H1 (cell line): ENCODE results near the gene HLA-DPA1. TPM values are rescaled to one million over a fixed set of nuclear protein-coding genes. Genes with fewer than 3 reads are reported as not detected.

ENCODE experiments used
- CTCF ChIA-PET: fragments of 300-600 bp; sonication (Branson Sonifier 250); formaldehyde crosslinking; loops from one replicate; lab custom pipeline; 2021; ENCODE audit not compliant: partially characterized antibody; lab: Charles Lee
- POLR2A ChIA-PET: fragments of 300-600 bp; sonication (Branson Sonifier 250); formaldehyde crosslinking; loops from one replicate; lab custom pipeline; 2021; ENCODE audit warnings: inconsistent platforms; ENCODE audit not compliant: partially characterized antibody; lab: Charles Lee
- DNase-seq, 2 experiments: peaks; one replicate each; pipeline versions ENCODE4 v3.0.0 to v3.0.0-alpha.2; 2010 to 2022; ENCODE audit warnings: low spot score in 2 of 2, low read depth in 1 of 2, mixed read lengths in 1 of 2
- FAIRE-seq: peaks from 2 replicates; lab custom pipeline; 2011; peaks lifted over from hg19 to GRCh38; lab: Jason Lieb, UNC
- H2AFZ ChIP-seq: 2 replicates; pipeline ENCODE4 v1.8.1; 2012; ENCODE audit warnings: low read length, inconsistent platforms
- H2AK5ac ChIP-seq: 2 replicates; pipeline ENCODE4 v1.6.1; 2013; ENCODE audit warnings: low read depth, low read length
- H2BK120ac ChIP-seq: replicated peaks from 2 replicates; pipeline ENCODE3; 2013; ENCODE audit warnings: low read depth, low read length, inconsistent platforms
- H2BK12ac ChIP-seq: 2 replicates; pipeline ENCODE4 v1.6.1; 2013; ENCODE audit warnings: low read depth, low read length
- H2BK15ac ChIP-seq: 2 replicates; pipeline ENCODE4 v1.6.1; 2013; ENCODE audit warnings: low read length
- H2BK20ac ChIP-seq: 2 replicates; pipeline ENCODE4 v1.6.1; 2013; ENCODE audit warnings: low read length
- H2BK5ac ChIP-seq: 2 replicates; pipeline ENCODE4 v1.6.1; 2013; ENCODE audit warnings: low read depth, low read length
- H3K14ac ChIP-seq: 2 replicates; pipeline ENCODE4 v1.6.1; 2013; ENCODE audit warnings: inconsistent platforms; ENCODE audit not compliant: insufficient read length
- H3K18ac ChIP-seq: 2 replicates; pipeline ENCODE4 v1.6.1; 2013; ENCODE audit warnings: low read length; ENCODE audit errors: extremely low read depth
- H3K23ac ChIP-seq: 2 replicates; pipeline ENCODE4 v1.6.1; 2013; ENCODE audit warnings: inconsistent platforms; ENCODE audit not compliant: insufficient read length
- H3K23me2 ChIP-seq: 2 replicates; pipeline ENCODE4 v1.6.1; 2013; ENCODE audit warnings: low read depth, low read length
- H3K27ac ChIP-seq: 2 replicates; pipeline ENCODE4 v1.6.1; 2011; ENCODE audit warnings: low read depth, low read length, inconsistent platforms
- H3K27me3 ChIP-seq, 4 experiments: replicated peaks in 1 of 4; 1 replicate in 1 of 4; 2 replicates in 3 of 4; pipeline versions ENCODE4 v1.6.1 to v1.8.1; 2011 to 2013; ENCODE audit warnings: low read length in 3 of 4, mild to moderate bottlenecking in 3 of 4, inconsistent platforms in 2 of 4, mixed read lengths in 2 of 4, moderate library complexity in 1 of 4; ENCODE audit not compliant: control insufficient read depth in 3 of 4, insufficient read depth in 3 of 4; ENCODE audit errors: extremely low read depth in 1 of 4
- H3K36me3 ChIP-seq, 4 experiments: 2 replicates each; pipeline versions ENCODE4 v1.6.1 to v1.8.1; 2011 to 2013; ENCODE audit warnings: mild to moderate bottlenecking in 4 of 4, low read length in 3 of 4, moderate library complexity in 2 of 4, control low read depth in 1 of 4, inconsistent platforms in 1 of 4; ENCODE audit not compliant: insufficient read depth in 4 of 4, control insufficient read depth in 2 of 4
- H3K4ac ChIP-seq: replicated peaks from 2 replicates; pipeline ENCODE3; 2013; ENCODE audit warnings: low read length, low read depth, mixed read lengths, inconsistent platforms; ENCODE audit not compliant: insufficient read length
- H3K4me1 ChIP-seq, 4 experiments: replicated peaks in 1 of 4; 1 replicate in 1 of 4; 2 replicates in 3 of 4; pipeline versions ENCODE4 v1.6.1 to v1.8.1; 2011 to 2013; ENCODE audit warnings: low read length in 3 of 4, inconsistent platforms in 2 of 4, mixed read lengths in 1 of 4; ENCODE audit not compliant: insufficient read depth in 4 of 4, control insufficient read depth in 3 of 4
- H3K4me2 ChIP-seq, 2 experiments: 2 replicates each; pipeline versions ENCODE4 v1.6.1 to v1.8.1; 2011 to 2013; ENCODE audit warnings: low read depth in 2 of 2, low read length in 2 of 2, control low read depth in 1 of 2, inconsistent platforms in 1 of 2, mild to moderate bottlenecking in 1 of 2; ENCODE audit not compliant: insufficient read depth in 1 of 2
- H3K4me3 ChIP-seq, 4 experiments: fragments of 200-600, 300-600 bp in 1 of 4; sonication (generic), shearing (Covaris generic), sonication (Bioruptor Twin) in 1 of 4; 2 replicates each; pipeline versions ENCODE4 v1.5.1 to v1.8.1; 2011 to 2016; ENCODE audit warnings: low read length in 4 of 4, low read depth in 3 of 4, control low read depth in 2 of 4, inconsistent platforms in 2 of 4, mild to moderate bottlenecking in 2 of 4, mixed read lengths in 1 of 4, moderate library complexity in 1 of 4; ENCODE audit not compliant: insufficient read depth in 2 of 4; ENCODE audit errors: extremely low read depth in 1 of 4
- H3K56ac ChIP-seq: replicated peaks from 2 replicates; pipeline ENCODE3; 2013; ENCODE audit warnings: low read depth, mild to moderate bottlenecking, mixed read lengths, low read length, inconsistent platforms; ENCODE audit not compliant: insufficient read length
- H3K79me1 ChIP-seq: 2 replicates; pipeline ENCODE4 v1.6.1; 2013; ENCODE audit warnings: low read depth, low read length, control low read depth
- H3K79me2 ChIP-seq, 2 experiments: 2 replicates each; pipeline versions ENCODE4 v1.6.1 to v1.8.1; 2012 to 2013; ENCODE audit warnings: low read length in 2 of 2, mild to moderate bottlenecking in 2 of 2, inconsistent platforms in 1 of 2; ENCODE audit not compliant: insufficient read depth in 2 of 2, control insufficient read depth in 1 of 2
- H3K9ac ChIP-seq, 4 experiments: replicated peaks in 1 of 4; 1 replicate in 1 of 4; 2 replicates in 3 of 4; pipeline versions ENCODE4 v1.6.1 to v1.8.1; 2011 to 2013; ENCODE audit warnings: low read depth in 3 of 4, low read length in 3 of 4, control low read depth in 2 of 4, mild to moderate bottlenecking in 2 of 4, moderate library complexity in 2 of 4, inconsistent platforms in 1 of 4; ENCODE audit errors: extremely low read depth in 1 of 4
- H3K9me3 ChIP-seq, 2 experiments: 2 replicates each; pipeline versions ENCODE4 v1.6.1 to v1.8.1; 2012 to 2013; ENCODE audit warnings: mild to moderate bottlenecking in 2 of 2, moderate library complexity in 2 of 2, control low read depth in 1 of 2, inconsistent platforms in 1 of 2, low read depth in 1 of 2, low read length in 1 of 2, mixed read lengths in 1 of 2; ENCODE audit not compliant: insufficient read depth in 2 of 2
- H4K20me1 ChIP-seq, 2 experiments: replicated peaks in 1 of 2; 2 replicates each; pipeline versions ENCODE3 to v1.8.1; 2011 to 2013; ENCODE audit warnings: inconsistent platforms in 2 of 2, low read length in 2 of 2, mild to moderate bottlenecking in 1 of 2; ENCODE audit not compliant: insufficient read depth in 2 of 2, control insufficient read depth in 1 of 2
- H4K5ac ChIP-seq: 2 replicates; pipeline ENCODE4 v1.6.1; 2013; ENCODE audit warnings: low read length, low read depth, mixed read lengths, inconsistent platforms; ENCODE audit not compliant: insufficient read length
- H4K8ac ChIP-seq: 2 replicates; pipeline ENCODE4 v1.8.0; 2013; ENCODE audit warnings: mild to moderate bottlenecking, moderate library complexity, low read length, inconsistent platforms; ENCODE audit not compliant: insufficient read depth; ENCODE audit errors: extremely low read depth
- H4K91ac ChIP-seq: replicated peaks from 2 replicates; pipeline ENCODE3; 2013; ENCODE audit warnings: low read length, mixed read lengths, inconsistent platforms; ENCODE audit not compliant: insufficient read length
- E2F6 ChIP-seq: IDR thresholded peaks from 2 replicates; pipeline ENCODE4 v1.6.1; 2012; ENCODE audit warnings: inconsistent platforms
- SP1 ChIP-seq: IDR thresholded peaks from 2 replicates; pipeline ENCODE4 v1.6.1; 2011; ENCODE audit warnings: low read depth, low read length
- WGBS, 2 experiments: shearing (Covaris generic) in 1 of 2; methylation state at CpG; one replicate each; pipeline versions ENCODE4 v1.1.6 to v1.1.7; 2013 to 2015; ENCODE audit warnings: low lambda C conversion rate in 2 of 2, mixed read lengths in 2 of 2, inconsistent platforms in 1 of 2, low coverage in 1 of 2, missing lambda C conversion rate in 1 of 2; ENCODE audit not compliant: insufficient replicate concordance in 2 of 2, insufficient coverage in 1 of 2, insufficient read length in 1 of 2; ENCODE audit errors: extremely low coverage in 1 of 2, missing lambda C conversion rate in 1 of 2; 5-methylcytosine and 5-hydroxymethylcytosine counted together
- polyA plus RNA-seq, 7 experiments: library from polyadenylated mRNA; depleted of rRNA in 3 of 7; stranded (reverse) in 5 of 7; unstranded in 2 of 7; fragments of >200 nt in 5 of 7; fragments of 200-250 nt in 2 of 7; gene quantifications; 1 replicate in 5 of 7; 2 replicates in 1 of 7; 4 replicates in 1 of 7; pipeline versions ENCODE4 v1.2.1 to v1.2.3, GENCODE V29; 2011 to 2013; ENCODE audit warnings: missing spikeins in 2 of 7, mixed read lengths in 2 of 7
- total RNA-seq: library from RNA; stranded (reverse); fragmentation: NEBNext Ultra II Directional; extraction: Animal tissue kit (Norgen Biotek cat#: 25700); gene quantifications from 2 replicates; pipeline ENCODE4 v1.2.1, GENCODE V29; 2021

HLA-DPA1 gene
- total and polyA plus RNA-seq, 2 of the 8 experiments (the other 6 are each of a cell fraction or from before 2014, with no cell fraction given): 6.2 to 13.1 TPM

DNA sequence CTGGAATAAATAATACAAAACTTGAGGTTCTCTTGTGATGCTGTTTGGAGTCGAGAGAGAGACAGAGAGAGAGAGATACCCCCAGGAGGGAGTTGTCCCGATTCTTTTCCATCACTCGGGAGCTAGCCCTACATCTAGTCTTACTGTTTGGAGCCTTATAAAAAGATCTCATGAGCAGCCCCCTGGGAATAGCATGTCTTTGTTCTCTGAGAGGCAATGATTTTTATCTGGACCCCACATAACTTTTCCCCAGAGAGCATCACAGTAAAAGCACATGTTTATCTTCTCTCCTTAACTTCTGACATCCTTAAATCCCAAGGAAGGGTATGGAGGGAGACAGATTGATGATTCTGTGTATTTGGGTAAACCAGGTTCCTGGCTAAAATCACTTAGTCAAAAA is 43.2 kb downstream of the HLA-DPA1 start:
- CTCF ChIA-PET: interaction anchor here (1.8 kb wide), 1 partner anchor 19 kb away, joined by 7 read pairs; no protein-coding TSS in a partner anchor
- H3K27ac ChIP-seq: no peak overlapping the region
- H2BK12ac ChIP-seq: no peak overlapping the region
- no peaks in the 10 kb centered on the region for H3K36me3 ChIP-seq
- DNase-seq (no peak), FAIRE-seq (no peak)
- H3K56ac ChIP-seq: no peak overlapping the region
- H4K8ac ChIP-seq: no peak overlapping the region
- no peak overlapping the region for H3K23ac ChIP-seq
- no peak for TF ChIP-seq SP1
- no peak for TF ChIP-seq E2F6
- no peak overlapping the region for H3K9ac ChIP-seq
- no peaks in the 10 kb centered on the region for H3K9me3 ChIP-seq
- H3K4ac ChIP-seq: no peak overlapping the region
- no peak overlapping the region for H3K4me3 ChIP-seq
- no peaks in the 10 kb centered on the region for H4K20me1 ChIP-seq
- H2BK120ac ChIP-seq: no peak overlapping the region
- no peaks in the 10 kb centered on the region for H3K23me2 ChIP-seq
- no peak overlapping the region for H2BK5ac ChIP-seq
- H2BK15ac ChIP-seq: no peak overlapping the region
- POLR2A ChIA-PET: interaction anchor here (1.2 to 2.0 kb wide), 3 partner anchors 12 to 94 kb away, joined by 3 to 7 read pairs (median 6); no protein-coding TSS in a partner anchor
- no peak overlapping the region for H3K14ac ChIP-seq
- no peak overlapping the region for H4K91ac ChIP-seq
- H3K4me2 ChIP-seq: no peak overlapping the region
- H2AK5ac ChIP-seq: no peak overlapping the region
- no peak overlapping the region for H3K18ac ChIP-seq
- no peaks in the 10 kb centered on the region for H3K79me2 ChIP-seq
- H3K27me3 ChIP-seq: no peaks in the 10 kb centered on the region; a peak in 1 of 7 replicates
- 56% methylated on average over 3 of the region's 3 CpGs; no CpG with 5 or more reads in 1 of the 2 experiments for WGBS, 2 experiments
- no peaks in the 10 kb centered on the region for H3K4me1 ChIP-seq
- H4K5ac ChIP-seq: no peak overlapping the region
- no peak overlapping the region for H2AFZ ChIP-seq
- H3K79me1 ChIP-seq: no peaks in the 10 kb centered on the region
- H2BK20ac ChIP-seq: no peak overlapping the region
